PC-9 (cell line): ENCODE results near the gene PSMB2.

Experiments used
- CTCF ChIP-seq: fragments of 200-600 bp; sonication (generic); conservative IDR thresholded peaks from 2 replicates; pipeline ENCODE4 v1.6.1; 2017; ENCODE audit warnings: mixed run types, antibody characterized with exemption, mild to moderate bottlenecking, moderate library complexity
- EZH2 ChIP-seq: fragments of 200-600 bp; sonication (generic); IDR thresholded peaks from 2 replicates; pipeline ENCODE4 v1.8.0; 2017; ENCODE audit warnings: antibody characterized with exemption, low read depth

- TF ChIP-seq CTCF (no peak), EZH2 (no peak)
These were observed 9.9 kb downstream of the PSMB2 start for GRCh38 chr1:35631396-35631795.
